GM12864 (cell line): ENCODE data around the gene E2F3.
"Not testable (repeated sequence)": the region's sequence is repeated elsewhere in the genome, so short reads cannot be mapped to it uniquely, and the experiment has no call there.

Source experiments
- DNase-seq: peaks from one replicate; pipeline ENCODE4 v3.0.0-alpha.2; 2011; ENCODE audit warnings: low read depth
- H3K4me3 ChIP-seq: 2 replicates; pipeline ENCODE4 v1.5.1; 2011; ENCODE audit warnings: mild to moderate bottlenecking, low read depth, low read length, control low read depth
- CTCF ChIP-seq: IDR thresholded peaks from 2 replicates; pipeline ENCODE4 v1.5.1; 2011; ENCODE audit warnings: low read depth, mild to moderate bottlenecking, moderate library complexity, low read length, control low read depth, inconsistent platforms; ENCODE audit errors: missing control alignments

Gene E2F3

GRCh38 chr6:20498041-20498385 lies 96.3 kb downstream of the E2F3 start:
- no peak for TF ChIP-seq CTCF
- H3K4me3 ChIP-seq, result no peak overlapping the region
- no peak for DNase-seq

- TF ChIP-seq CTCF, result no peak
- H3K4me3 ChIP-seq, result no peak overlapping the region
- no peak for DNase-seq
These were observed 107.5 kb downstream of the E2F3 start for GRCh38 chr6:20509212-20509611.

GRCh38 chr6:20511852-20512251 lies 110.2 kb downstream of the E2F3 start:
- no peak for DNase-seq
- TF ChIP-seq CTCF, result no peak
- no peak overlapping the region for H3K4me3 ChIP-seq

- H3K4me3 ChIP-seq, DNase-seq: not testable (repeated sequence)
These were observed 123.5 kb downstream of the E2F3 start for GRCh38 chr6:20525208-20525607.

- peak; percentile 15 for DNase-seq
- peak; percentile 49 for TF ChIP-seq CTCF
- H3K4me3 ChIP-seq, result not testable (repeated sequence)
These were observed 127.4 kb downstream of the E2F3 start for GRCh38 chr6:20529086-20529448.

- TF ChIP-seq CTCF, result no peak
- H3K4me3 ChIP-seq, result no peak overlapping the region
- DNase-seq, result no peak
These were observed 131.2 kb downstream of the E2F3 start for GRCh38 chr6:20532881-20533280.

- no peak for DNase-seq
- peak overlapping the region; percentile 95; the same call in 1 of the 2 replicates for H3K4me3 ChIP-seq
- TF ChIP-seq CTCF, result no peak
These were observed 132.1 kb downstream of the E2F3 start for GRCh38 chr6:20533746-20534294.
